GM06990 (cell line): ENCODE data around the gene E4F1.

Experiments
- DNase-seq: peaks from one replicate; pipeline ENCODE4 v3.0.0-alpha.2; 2011; ENCODE audit not compliant: insufficient read length; ENCODE audit errors: extremely low read depth
- H3K27me3 ChIP-seq: replicated peaks from 2 replicates; pipeline ENCODE4 v1.6.0; 2011; ENCODE audit warnings: low read length; ENCODE audit not compliant: control insufficient read depth, insufficient read depth
- H3K36me3 ChIP-seq: 2 replicates; pipeline ENCODE4 v1.5.1; 2011; ENCODE audit warnings: low read length; ENCODE audit not compliant: control insufficient read depth, insufficient read depth
- H3K4me3 ChIP-seq: replicated peaks from 2 replicates; pipeline ENCODE4 v1.5.1; 2011; ENCODE audit warnings: low read depth, mild to moderate bottlenecking, control low read depth, low read length
- TF ChIP-seq, protein P1 (sequence below): IDR thresholded peaks from 2 replicates; pipeline ENCODE4 v1.5.1; 2011; ENCODE audit warnings: low read length, control low read depth, mild to moderate bottlenecking, inconsistent platforms; ENCODE audit not compliant: insufficient read depth, poor library complexity, severe bottlenecking

E4F1 gene

DNA sequence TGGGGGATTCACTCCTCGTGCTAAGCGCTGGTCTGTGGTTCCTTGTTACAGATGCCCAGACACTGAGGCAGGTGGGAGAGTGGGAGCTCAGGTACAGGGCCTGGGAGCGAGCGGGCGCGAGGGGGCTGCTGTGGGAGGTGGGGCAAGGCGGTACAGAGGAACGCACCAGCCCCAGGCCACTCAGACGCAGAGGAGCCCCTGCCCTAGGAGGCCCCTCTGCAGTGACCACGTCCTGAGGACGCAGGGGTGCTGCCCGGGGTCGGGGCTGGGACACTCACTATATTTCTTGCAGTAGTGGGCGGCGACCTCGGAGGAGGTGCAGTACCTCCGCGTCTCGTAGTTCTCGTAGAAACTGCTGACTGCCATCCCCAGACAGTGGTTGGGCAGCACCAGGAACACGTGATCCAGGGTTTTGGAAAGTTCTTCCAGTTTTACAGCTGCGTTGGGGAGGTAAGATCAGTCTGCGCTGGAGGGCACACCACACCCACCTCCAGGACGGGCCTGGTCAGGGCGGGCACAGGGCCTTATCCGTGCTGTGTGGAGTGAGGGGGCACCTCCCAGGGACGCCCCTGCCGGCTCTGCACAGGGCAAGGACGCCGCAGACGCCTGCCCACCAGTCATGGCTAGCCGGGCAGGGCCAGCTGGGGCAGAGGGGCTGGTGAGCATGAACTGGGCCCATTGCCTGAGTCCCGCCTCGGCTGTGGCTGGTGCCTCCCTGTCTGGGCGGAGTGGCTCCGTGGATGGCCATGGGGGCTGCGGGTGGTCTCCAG, 60.8 kb downstream of the E4F1 start:
- DNase-seq = no peak
- no peaks in the 10 kb centered on the region; the same call in none of the 2 replicates for H3K36me3 ChIP-seq
- TF ChIP-seq, protein P1, sequence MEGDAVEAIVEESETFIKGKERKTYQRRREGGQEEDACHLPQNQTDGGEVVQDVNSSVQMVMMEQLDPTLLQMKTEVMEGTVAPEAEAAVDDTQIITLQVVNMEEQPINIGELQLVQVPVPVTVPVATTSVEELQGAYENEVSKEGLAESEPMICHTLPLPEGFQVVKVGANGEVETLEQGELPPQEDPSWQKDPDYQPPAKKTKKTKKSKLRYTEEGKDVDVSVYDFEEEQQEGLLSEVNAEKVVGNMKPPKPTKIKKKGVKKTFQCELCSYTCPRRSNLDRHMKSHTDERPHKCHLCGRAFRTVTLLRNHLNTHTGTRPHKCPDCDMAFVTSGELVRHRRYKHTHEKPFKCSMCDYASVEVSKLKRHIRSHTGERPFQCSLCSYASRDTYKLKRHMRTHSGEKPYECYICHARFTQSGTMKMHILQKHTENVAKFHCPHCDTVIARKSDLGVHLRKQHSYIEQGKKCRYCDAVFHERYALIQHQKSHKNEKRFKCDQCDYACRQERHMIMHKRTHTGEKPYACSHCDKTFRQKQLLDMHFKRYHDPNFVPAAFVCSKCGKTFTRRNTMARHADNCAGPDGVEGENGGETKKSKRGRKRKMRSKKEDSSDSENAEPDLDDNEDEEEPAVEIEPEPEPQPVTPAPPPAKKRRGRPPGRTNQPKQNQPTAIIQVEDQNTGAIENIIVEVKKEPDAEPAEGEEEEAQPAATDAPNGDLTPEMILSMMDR = no peak
- no peak overlapping the region for H3K4me3 ChIP-seq
- H3K27me3 ChIP-seq = no peaks in the 10 kb centered on the region

DNA sequence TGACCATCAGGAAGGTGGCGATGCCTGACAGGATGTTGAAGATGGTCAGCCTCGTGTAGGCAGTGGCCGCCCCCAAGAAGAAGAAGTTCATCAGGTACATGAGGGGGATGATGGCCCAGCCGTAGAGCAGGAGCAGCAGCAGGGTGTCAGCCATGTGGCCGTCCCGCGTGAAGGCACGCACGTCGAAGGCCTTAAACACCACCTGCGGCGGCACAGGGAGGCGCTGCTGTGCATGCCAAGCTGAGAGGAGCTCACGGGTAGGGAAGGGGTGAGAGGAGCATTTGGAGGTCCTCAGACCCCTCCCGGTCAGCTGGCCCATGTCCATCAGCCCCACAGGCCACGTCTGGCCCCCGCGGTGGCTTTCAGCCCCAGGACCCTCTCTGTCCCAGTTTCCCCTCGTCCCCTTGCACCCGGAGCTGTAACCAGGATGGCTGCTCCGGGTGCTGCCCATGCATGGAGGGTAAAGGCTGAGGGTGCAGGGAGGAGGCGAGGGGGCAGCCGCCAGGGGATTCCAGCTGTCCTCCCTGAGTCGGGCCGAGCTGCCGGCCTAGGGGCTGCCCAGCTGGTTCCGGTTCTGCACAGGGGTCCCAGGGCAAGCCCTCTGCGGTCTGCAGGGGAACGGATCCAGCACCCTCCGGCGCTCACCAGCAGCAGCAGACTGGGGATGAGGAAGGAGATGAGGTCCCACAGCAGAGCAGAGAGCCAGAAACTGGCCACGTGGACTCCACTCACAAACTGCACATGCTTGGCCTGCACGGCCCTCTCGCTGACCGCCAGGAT, 61.6 kb downstream of the E4F1 start:
- DNase-seq = no peak
- Histone ChIP-seq H3K27me3 (no peaks in the 10 kb centered on the region), H3K4me3 (no peak overlapping the region), H3K36me3 (no peaks in the 10 kb centered on the region; the same call in none of the 2 replicates)
- TF ChIP-seq, protein P1 = no peak
